Motor neuron (in vitro differentiated cells): ENCODE measurements around the gene RCOR1. TPM values are rescaled to one million over a fixed set of nuclear protein-coding genes. Genes with fewer than 3 reads are reported as not detected.
A peak's percentile ranks its signal among the peaks of the same experiment; 100 is the strongest.

Experiments
- ATAC-seq, 8 experiments: fragments of 200-7000 bp; cut with Tn5 transposase; replicated peaks in 6 of 8; 2 replicates each; pipeline ENCODE4 v1.8.0; 2021; ENCODE audit warnings: mild to moderate bottlenecking in 8 of 8, moderate library complexity in 8 of 8
- H3K27ac ChIP-seq, 2 donors: fragments of 250-450 bp; sonication (Bioruptor Pico); 2 replicates each; pipeline ENCODE4 v1.9.0; 2021; ENCODE audit warnings: antibody characterized with exemption in 2 of 2, mild to moderate bottlenecking in 2 of 2, moderate library complexity in 1 of 2
- H3K4me1 ChIP-seq, 2 donors: fragments of 250-450 bp; sonication (Bioruptor Pico); replicated peaks in 1 of 2; 2 replicates each; pipeline ENCODE4 v1.6.1; 2021; ENCODE audit warnings: antibody characterized with exemption in 2 of 2, mild to moderate bottlenecking in 2 of 2, moderate library complexity in 1 of 2
- H3K4me3 ChIP-seq, 5 donors: fragments of 250-450 bp; sonication (Bioruptor Pico); 2 replicates each; pipeline ENCODE4 v1.9.0; 2021; ENCODE audit warnings: antibody characterized with exemption in 5 of 5, mild to moderate bottlenecking in 5 of 5, moderate library complexity in 4 of 5
- WGBS, 10 experiments: fragments of 450-650 bp; shearing (Covaris generic); methylation state at CpG; one replicate each; pipeline ENCODE4 v1.0.0; 2022; 5-methylcytosine and 5-hydroxymethylcytosine counted together
- in situ Hi-C, 9 experiments: fragments of 400-800 bp; cut with MboI; loops; one replicate each; pipeline ENCODE4 v1.15.0; 2021; ENCODE audit warnings: low sequenced_read_pairs in 9 of 9, low pct_unique_long_range_greater_than_20kb in 2 of 9; ENCODE audit not compliant: unreplicated experiment in 9 of 9
- total RNA-seq, 8 experiments: library from RNA; unstranded; fragments of 300-600 nt; gene quantifications; 2 replicates each; pipeline versions ENCODE4 v1.2.3 to v1.2.4, GENCODE V29; 2022

RCOR1 gene
- total RNA-seq, 8 experiments from 2014 or later, result 8.2 to 66.2 (median 11.0) TPM

DNA sequence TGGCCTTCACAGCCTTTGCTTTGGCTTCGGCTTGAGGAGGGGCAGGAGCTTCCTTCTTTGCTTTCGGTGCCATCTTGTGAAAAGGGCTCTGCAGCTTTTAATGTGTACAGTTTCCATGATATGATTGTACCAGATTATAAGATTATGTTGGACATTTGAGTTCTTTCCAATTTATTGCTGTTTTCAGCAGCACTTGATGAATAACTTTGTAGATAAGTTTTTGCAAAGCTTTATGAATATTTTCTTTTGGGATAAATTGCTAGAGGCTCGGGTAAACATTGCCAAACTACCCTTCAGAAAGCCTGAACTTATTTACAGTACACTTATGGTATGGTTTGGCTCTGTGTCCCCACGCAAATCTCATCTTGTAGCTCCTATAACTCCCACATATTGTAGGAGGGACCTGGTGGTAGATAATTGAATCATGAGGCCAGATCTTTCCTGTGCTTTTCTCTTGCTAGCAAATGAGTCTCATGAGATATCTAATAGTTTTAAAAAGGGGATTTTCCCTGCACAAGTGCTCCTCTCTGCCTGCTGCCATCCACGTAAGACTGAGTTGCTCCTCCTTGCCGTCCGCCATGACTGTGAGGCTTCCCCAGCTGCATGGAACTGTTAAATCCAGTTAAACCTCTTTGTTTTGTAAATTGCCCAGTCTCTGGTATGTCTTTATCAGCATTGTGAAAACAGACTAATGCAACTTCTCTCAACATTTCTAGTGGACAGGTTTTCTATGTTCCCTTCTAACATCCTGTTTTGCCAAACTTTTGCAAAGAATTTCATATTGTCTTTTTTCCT lies 70.4 kb downstream of the RCOR1 start:
- in situ Hi-C loops, result no loop called here
- peak overlapping the region; percentile 48 to 64 for H3K27ac ChIP-seq
- H3K4me3 ChIP-seq, result no peak overlapping the region
- 44 to 91% (median 72%) methylated on average over 1 to 7 of the region's 7 CpGs for WGBS, 10 experiments
- H3K4me1 ChIP-seq, result peaks cover 8 to 13% of the 10 kb centered on the region in 2 donors
- ATAC-seq, result peak in 3 of 8 experiments; percentile 40 to 52 (median 45)

DNA sequence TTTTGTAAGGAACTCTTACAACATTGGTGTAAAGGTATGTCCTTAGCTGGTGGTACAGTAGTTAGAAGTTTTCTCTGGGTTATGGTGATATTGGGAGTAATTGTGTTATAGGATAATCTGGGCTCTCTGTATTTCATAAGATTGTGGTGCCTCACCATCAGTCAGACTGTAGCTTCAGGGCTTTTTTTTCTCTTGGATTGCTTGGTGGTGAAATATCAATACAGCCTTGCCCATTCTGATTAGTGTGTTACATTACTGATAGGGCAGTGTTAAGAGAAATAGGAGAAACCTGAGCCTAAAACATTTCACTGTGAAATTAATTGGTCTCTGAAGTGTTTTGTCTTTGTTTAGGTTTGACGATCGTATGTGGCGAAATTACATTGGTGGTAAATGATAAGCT lies 71.0 kb downstream of the RCOR1 start:
- H3K4me1 ChIP-seq, result peaks cover 8 to 13% of the 10 kb centered on the region in 2 donors
- H3K4me3 ChIP-seq, result no peak overlapping the region
- in situ Hi-C loops, result no loop called here
- ATAC-seq, result peak in 1 of 8 experiments; percentile 33
- peak overlapping the region; percentile 29 to 64 for H3K27ac ChIP-seq
- WGBS, 10 experiments, result 89 to 100% (median 97%) methylated on average over 1 to 3 of the region's 3 CpGs; no CpG with 5 or more reads in 2 of the 10 experiments

DNA sequence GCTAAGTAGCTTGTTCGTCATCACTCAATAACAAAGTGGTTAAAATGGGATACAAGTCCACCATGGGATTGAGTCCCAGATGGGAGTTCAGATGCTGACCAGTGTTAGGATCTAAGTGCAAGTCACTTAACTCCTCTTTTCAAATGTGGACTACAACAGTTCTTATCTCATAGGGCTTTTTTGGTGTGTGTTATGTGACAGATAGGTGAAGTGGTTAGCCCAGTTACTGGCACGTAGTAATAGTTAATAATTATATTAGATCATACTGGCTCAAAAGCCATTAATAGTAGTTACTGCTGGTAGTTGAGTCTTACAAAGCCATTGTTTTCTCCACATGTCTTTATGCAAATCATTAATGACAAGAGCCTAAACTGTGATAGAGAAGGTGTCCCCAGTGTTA lies 73.2 kb downstream of the RCOR1 start:
- in situ Hi-C loops, result no loop called here
- ATAC-seq, result no peak
- Histone ChIP-seq H3K27ac (no peak overlapping the region), H3K4me3 (no peak overlapping the region), H3K4me1 (peaks cover 8 to 13% of the 10 kb centered on the region in 2 donors)
- WGBS, 10 experiments, result 80 to 100% (median 100%) methylated on average over 1 to 2 of the region's 2 CpGs; no CpG with 5 or more reads in 2 of the 10 experiments

DNA sequence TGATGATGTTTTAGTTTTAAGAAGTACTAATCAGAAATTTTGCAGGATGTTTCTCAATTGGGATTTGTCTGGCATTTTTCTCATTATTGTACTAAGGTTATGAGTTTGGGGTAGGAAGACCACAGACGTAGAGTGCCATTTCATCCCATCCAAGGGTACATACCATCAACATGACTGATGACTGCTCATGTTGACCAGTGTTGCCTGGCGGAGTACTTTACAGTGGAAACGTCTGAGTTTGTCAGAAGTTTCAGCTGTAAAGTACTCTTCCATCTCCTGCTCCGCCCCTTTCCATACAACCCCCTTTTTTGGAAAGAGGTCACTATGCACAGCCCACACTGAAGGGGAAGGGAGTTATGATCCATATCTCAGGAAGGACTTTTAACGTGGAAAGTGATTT lies 74.2 kb downstream of the RCOR1 start:
- WGBS, 10 experiments, result 78 to 100% (median 96%) methylated on average over 1 to 4 of the region's 5 CpGs; no CpG with 5 or more reads in 2 of the 10 experiments
- Histone ChIP-seq H3K27ac (no peak overlapping the region), H3K4me1 (peaks cover 8 to 13% of the 10 kb centered on the region in 2 donors), H3K4me3 (no peak overlapping the region)
- ATAC-seq, result peak in 1 of 8 experiments; percentile 36
- in situ Hi-C loops, result no loop called here

DNA sequence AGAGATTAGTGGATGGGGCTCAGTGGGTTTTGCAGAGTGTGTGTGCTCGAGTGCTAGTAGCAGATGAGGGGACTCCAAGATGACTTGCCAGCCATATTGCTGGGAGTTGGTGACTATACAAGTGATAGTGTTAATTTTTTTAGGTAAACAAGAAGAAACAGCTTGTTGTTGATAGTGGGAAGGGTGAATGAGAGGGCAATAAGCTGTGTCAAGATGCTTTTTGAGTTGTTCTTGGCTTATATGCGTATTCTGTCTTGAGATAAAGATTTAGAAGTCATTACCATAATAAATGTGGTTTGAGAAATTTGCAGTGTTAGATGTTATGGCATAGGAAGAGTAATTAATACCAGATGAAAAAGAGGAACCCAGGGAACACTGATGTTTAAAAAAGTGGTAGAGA lies 75.3 kb downstream of the RCOR1 start:
- peak in 2 of 8 experiments; percentile 29 to 61 for ATAC-seq
- in situ Hi-C loops, result no loop called here
- H3K27ac ChIP-seq, result no peak overlapping the region

DNA sequence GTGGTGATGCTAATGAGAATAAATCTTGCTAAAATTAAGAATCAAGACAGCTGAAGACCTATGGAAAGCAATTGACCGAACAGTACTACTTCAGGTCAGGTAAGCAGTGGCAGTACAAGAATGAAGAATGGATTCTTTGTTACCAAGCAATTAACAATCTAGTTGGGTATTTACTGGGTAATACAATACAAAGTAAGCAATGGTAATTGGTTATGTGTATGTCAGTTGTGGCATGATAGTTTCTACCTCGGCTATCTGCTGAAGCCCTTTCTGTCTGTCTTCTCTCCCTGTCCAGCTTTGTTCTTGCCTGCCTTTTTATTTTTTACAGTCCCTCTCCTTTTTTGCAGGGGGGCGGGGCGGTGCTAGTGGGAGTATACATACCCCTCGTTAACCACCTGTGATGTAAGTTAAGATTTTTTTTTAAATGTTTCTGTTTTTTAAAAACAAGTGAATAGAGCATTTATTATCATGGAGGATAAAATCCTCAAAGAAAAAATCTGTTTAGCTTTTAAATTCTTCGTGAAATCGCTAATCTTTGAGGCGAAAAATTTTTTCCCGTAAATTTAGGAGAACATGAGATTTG lies 75.9 kb downstream of the RCOR1 start:
- Histone ChIP-seq H3K4me3 (no peak overlapping the region), H3K27ac (no peak overlapping the region), H3K4me1 (peaks cover 2 to 4% of the 10 kb centered on the region in 2 donors)
- ATAC-seq, result peak in 1 of 8 experiments; percentile 9
- 82 to 100% (median 92%) methylated on average over 1 to 9 of the region's 9 CpGs for whole genome bisulfite sequencing, 10 experiments
- in situ Hi-C loops, result no loop called here

More for the DNA sequence above, 75.3 kb downstream of the RCOR1 start:
- H3K4me3 ChIP-seq, result no peak overlapping the region
- peaks cover 7 to 10% of the 10 kb centered on the region in 2 donors for H3K4me1 ChIP-seq
- 33 to 100% (median 92%) methylated on average over 1 to 2 of the region's 2 CpGs; no CpG with 5 or more reads in 1 of the 10 experiments for WGBS, 10 experiments

DNA sequence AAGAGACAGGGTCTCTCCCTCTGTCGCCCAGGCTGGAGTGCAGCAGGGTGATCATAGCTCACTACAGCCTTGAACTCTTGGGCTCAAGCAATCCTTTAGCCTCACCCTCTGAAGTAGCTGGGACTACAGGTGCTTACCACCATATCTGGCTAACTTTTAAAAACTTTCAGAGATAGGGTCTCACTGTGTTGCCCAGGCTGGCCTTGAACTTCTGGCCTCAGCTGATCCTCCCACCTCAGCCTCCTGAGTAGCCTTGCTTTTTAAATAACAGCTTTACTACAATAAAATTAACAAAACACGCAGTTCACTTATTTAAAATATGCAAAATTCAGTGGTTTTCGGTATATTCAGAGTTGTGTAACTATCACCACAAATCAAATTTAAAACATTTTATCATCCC lies 79.0 kb downstream of the RCOR1 start:
- Histone ChIP-seq H3K27ac (no peak overlapping the region), H3K4me3 (no peak overlapping the region), H3K4me1 (no peaks in the 10 kb centered on the region)
- ATAC-seq, result no peak
- WGBS, 10 experiments, result 39 to 100% (median 100%) methylated on average over 1 to 3 of the region's 3 CpGs
- in situ Hi-C loops, result no loop called here

DNA sequence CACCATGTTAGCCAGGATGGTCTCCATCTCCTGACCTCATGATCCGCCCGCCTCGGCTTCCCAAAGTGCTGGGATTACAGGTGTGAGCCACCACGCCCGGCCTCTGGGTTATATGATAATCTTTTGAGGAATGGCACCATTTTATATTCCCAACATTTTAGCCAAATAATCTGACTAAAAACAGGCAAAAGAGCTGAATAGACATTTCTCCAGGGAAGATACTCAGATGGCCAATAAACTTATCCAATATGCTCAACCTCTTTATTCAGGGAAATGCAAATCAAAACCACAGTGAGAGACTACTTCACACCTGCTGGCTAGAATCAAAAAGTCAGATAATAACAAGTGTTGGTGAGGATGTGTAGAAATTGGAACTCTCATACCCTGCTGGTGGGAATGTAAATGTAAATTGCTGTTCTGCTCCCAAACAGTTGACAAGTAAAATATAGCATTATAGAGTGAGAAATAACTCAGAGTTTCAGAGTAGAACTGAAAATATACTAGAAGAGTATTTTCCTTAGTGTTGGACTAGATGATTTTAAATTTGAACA lies 80.0 kb downstream of the RCOR1 start:
- in situ Hi-C loops, result no loop called here

DNA sequence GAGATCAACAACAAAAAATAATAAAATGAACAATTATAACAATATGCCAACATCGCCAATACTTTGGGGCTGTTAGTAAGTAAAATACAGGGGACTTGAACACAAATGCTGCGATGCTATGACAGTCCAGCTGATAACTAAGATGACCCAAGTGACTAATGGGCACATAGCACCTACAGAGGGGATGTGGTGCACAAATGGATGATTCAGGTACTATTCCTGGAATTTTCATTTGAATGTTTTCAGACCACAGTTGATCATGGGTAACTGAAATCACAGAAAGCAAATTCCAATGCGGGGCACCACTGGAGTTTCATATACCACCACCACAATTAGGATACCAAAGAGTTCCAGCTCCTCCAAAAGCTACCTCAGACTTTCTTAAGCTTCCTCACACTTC lies 82.9 kb downstream of the RCOR1 start:
- ATAC-seq, result no peak
- Histone ChIP-seq H3K4me3 (no peak overlapping the region), H3K4me1 (no peaks in the 10 kb centered on the region), H3K27ac (no peak overlapping the region)
- 80 to 100% (median 93%) methylated on average over 1 to 3 of the region's 3 CpGs for WGBS, 10 experiments
- in situ Hi-C loops, result no loop called here

More for the DNA sequence above, 80.0 kb downstream of the RCOR1 start:
- no peak for ATAC-seq
- no peak overlapping the region for H3K4me3 ChIP-seq
- no peak overlapping the region for H3K27ac ChIP-seq
- no peaks in the 10 kb centered on the region for H3K4me1 ChIP-seq
- 97 to 100% methylated on average over 2 to 5 of the region's 5 CpGs; no CpG with 5 or more reads in 8 of the 10 experiments for WGBS, 10 experiments

DNA sequence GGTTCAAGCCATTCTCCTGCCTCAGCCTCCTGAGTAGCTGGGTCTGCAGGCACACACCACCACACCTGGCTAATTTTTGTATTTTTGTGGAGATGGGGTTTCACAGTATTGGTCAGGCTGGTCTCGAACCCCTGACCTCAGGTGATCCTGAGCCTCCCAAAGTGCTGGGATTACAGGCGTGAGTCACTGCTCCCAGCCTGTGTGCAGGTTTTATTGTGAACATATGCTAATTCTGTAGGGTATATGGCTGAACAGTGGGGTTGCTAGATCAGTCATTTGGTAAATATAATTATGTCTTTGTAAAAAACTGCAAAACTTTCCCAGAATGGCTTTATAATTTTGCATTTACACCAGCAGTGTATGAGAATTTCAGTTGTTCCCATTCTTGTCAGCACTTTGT lies 85.9 kb downstream of the RCOR1 start:
- ATAC-seq, result peak in 2 of 8 experiments; percentile 13 to 38
- no peak overlapping the region for H3K4me3 ChIP-seq
- H3K4me1 ChIP-seq, result peaks cover 0 to under 1% of the 10 kb centered on the region in 2 donors
- no peak overlapping the region for H3K27ac ChIP-seq
- 33 to 100% (median 100%) methylated on average over 1 of the region's 2 CpGs; no CpG with 5 or more reads in 7 of the 10 experiments for WGBS, 10 experiments
- in situ Hi-C loops, result no loop called here

DNA sequence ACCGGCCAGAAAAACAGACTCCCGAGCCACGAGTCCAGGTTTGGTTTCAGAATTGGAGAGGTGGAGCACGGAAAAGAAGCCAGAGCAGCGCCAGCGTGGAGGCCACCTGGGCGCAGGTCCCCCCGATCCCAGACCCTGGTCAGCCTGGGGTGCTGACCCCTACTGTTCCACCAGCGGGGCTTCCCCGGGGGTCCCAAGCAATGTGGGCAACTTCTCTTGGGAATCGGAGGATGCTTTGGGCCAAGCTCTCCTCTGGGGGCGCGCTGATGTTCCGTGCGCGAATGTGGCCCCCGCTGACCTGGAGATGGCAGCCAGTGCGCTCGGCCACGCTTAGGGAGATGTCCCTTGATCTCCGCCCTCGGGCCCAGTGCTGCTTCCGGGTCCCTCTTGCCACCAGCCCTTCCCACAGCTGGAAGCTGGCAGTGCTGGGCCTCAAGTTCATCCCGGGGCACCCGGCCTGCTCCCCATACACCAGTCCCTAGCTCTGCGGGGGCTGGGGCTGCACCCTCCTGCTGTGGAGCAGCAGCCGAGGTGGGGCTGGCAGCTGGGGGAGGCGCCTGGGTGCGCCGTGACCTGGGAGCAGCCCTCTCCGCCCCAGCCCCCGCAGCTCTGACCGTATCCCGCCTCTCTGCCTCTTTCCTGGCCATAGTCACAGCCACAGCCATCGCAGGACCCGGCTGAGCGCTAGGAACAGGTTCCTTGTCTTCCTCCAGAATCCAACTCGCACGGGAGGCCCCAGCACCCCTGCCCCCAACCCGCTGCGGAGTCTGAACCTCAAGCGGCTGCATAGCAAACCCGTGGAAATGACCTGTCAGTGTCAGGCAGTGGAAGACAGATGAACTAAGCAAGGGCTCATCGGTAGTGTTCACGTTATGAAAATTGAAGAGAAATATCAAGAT lies 91.2 kb downstream of the RCOR1 start:
- in situ Hi-C loops, result no loop called here
- H3K4me3 ChIP-seq, result no peak overlapping the region
- ATAC-seq, result peak in 5 of 8 experiments; percentile 83 to 96 (median 91)

DNA sequence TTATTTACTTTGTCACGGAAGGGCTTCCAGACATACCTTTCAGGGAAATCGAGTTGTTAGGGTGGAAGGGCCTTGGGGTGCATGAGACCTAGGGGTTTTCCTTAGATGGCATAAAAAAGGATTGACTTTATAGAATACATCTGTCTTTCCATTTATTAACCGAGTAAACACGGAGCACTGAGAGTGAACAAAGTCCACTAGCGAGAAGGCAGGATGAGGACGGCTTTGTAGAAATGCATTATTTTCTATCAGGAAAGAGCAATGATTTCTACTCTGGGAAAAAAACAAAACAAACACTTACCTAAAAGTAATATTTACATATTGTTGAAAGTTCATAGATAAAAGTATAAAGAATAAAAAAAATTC lies 91.8 kb downstream of the RCOR1 start:
- ATAC-seq, result peak in 1 of 8 experiments; percentile 28
- WGBS, 10 experiments, result 74 to 100% (median 90%) methylated on average over 1 to 6 of the region's 6 CpGs
- peak overlapping the region in 1 of 2 donors; percentile 9 for H3K27ac ChIP-seq
- peaks cover 7 to 9% of the 10 kb centered on the region in 2 donors for H3K4me1 ChIP-seq
- H3K4me3 ChIP-seq, result no peak overlapping the region
- in situ Hi-C loops, result no loop called here

More for the DNA sequence above, 91.2 kb downstream of the RCOR1 start:
- H3K4me1 ChIP-seq, result peaks cover 7 to 9% of the 10 kb centered on the region in 2 donors
- WGBS, 10 experiments, result 40 to 94% (median 75%) methylated on average over 1 to 7 of the region's 45 CpGs; no CpG with 5 or more reads in 3 of the 10 experiments
- peak overlapping the region; percentile 9 to 34 for H3K27ac ChIP-seq
